Lung (tissue), 12 donors: ENCODE results near the gene KCNQ5. TPM values are rescaled to one million over a fixed set of nuclear protein-coding genes. Genes with fewer than 3 reads are reported as not detected.

Source experiments
- ATAC-seq: fragments of 200-7000 bp; cut with Tn5 transposase; one replicate; pipeline ENCODE4 v1.9.1; 2020; ENCODE audit warnings: moderate number of reproducible peaks; ENCODE audit not compliant: insufficient read depth, low FRiP score
- DNase-seq, 3 donors: peaks; one replicate each; pipeline ENCODE4 v3.0.0-alpha.2; 2013 to 2017
- H3K27ac ChIP-seq, 2 donors: one replicate each; pipeline ENCODE4 v1.5.1; 2013; ENCODE audit warnings: mild to moderate bottlenecking in 2 of 2, moderate library complexity in 2 of 2, control low read depth in 1 of 2, inconsistent platforms in 1 of 2, low read depth in 1 of 2, low read length in 1 of 2
- H3K27me3 ChIP-seq, 3 donors: one replicate each; pipeline ENCODE4 v1.5.1; 2013; ENCODE audit warnings: low read length in 2 of 3; ENCODE audit not compliant: control insufficient read depth in 3 of 3, insufficient read depth in 3 of 3
- H3K36me3 ChIP-seq, 4 donors: one replicate each; pipeline ENCODE4 v1.5.1; 2013; ENCODE audit warnings: low read length in 4 of 4, mild to moderate bottlenecking in 1 of 4, moderate library complexity in 1 of 4; ENCODE audit not compliant: control insufficient read depth in 4 of 4, insufficient read depth in 4 of 4
- H3K4me1 ChIP-seq, 5 donors: one replicate each; pipeline ENCODE4 v1.5.1; 2013; ENCODE audit warnings: low read length in 5 of 5, mild to moderate bottlenecking in 2 of 5, moderate library complexity in 1 of 5; ENCODE audit not compliant: control insufficient read depth in 5 of 5, insufficient read depth in 5 of 5
- H3K4me3 ChIP-seq: one replicate; pipeline ENCODE4 v1.5.1; 2013; ENCODE audit warnings: mild to moderate bottlenecking, control low read depth, moderate library complexity
- H3K9ac ChIP-seq, 2 donors: one replicate each; pipeline ENCODE4 v1.5.1; 2013; ENCODE audit warnings: low read length in 2 of 2, control low read depth in 1 of 2; ENCODE audit not compliant: insufficient read depth in 1 of 2
- H3K9me3 ChIP-seq, 4 donors: one replicate each; pipeline ENCODE4 v1.5.1; 2013; ENCODE audit warnings: low read length in 3 of 4, mild to moderate bottlenecking in 1 of 4, moderate library complexity in 1 of 4; ENCODE audit not compliant: control insufficient read depth in 4 of 4, insufficient read depth in 3 of 4
- WGBS, 2 donors: extraction: QIAGEN DNeasy Blood & Tissue Kit; methylation state at CpG; one replicate each; pipeline ENCODE4 v1.1.7; 2013; 5-methylcytosine and 5-hydroxymethylcytosine counted together
- polyA plus RNA-seq, 2 donors: library from polyadenylated mRNA; stranded (reverse); fragments of 200-250 nt; gene quantifications; one replicate each; pipeline ENCODE4 v1.2.1, GENCODE V29; 2013
- total RNA-seq, 2 donors: library from RNA; depleted of rRNA in 1 of 2; stranded (reverse); fragments of >200 nt in 1 of 2; gene quantifications; one replicate each; pipeline ENCODE4 v1.2.1, GENCODE V29; 2014 to 2021
- TF ChIP-seq, protein P1 (sequence below): IDR thresholded peaks from 2 replicates; pipeline ENCODE4 v1.5.1; 2012; ENCODE audit warnings: mild to moderate bottlenecking; ENCODE audit errors: control extremely low read depth, extremely low read depth
- donor health status: control.
- donor health status: control.
- donor health status: Bipolar disorder and iron deficiency.
- donor health status: healthy.
- donor health status: DM: yes; HTN: yes; CAD: no.

KCNQ5 gene
- total and polyA plus RNA-seq, 4 donors, result 0.12 to 5.7 (median 0.46) TPM

DNA sequence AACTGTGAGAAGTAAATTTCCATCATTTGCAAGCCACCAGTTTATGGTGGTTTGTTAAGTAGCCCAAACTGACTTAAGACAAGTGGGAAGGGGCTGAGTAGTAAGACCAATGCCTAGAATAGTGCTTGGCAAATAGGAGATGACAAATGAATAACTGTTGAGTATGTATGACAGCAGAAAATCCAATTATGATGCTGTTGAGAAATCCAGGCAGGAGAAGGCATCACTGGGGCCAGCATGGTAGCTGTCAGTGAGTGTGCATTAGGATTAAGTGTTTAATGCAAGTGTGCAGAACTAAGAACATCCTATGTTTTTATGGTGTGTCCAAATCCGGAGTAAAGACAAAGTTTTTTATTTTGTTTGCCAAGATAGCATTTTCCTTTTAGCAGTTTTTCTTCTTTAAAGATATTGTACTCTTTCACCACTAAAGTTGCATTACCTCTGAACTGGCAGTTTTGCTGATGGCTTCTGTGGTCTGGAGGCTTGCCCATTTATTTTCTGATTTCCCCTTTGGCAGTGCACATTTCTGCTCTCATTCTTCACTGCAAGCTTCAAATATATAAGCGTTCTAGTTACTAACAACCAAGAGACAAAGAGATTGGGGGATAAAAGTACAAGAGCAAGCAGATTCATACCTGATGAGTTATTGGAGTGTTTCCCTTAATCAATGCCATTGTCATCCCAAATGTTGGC lies 289.7 kb downstream of the KCNQ5 start:
- ATAC-seq, result no peak
- peak in 2 of 3 donors; percentile 8 to 27 for DNase-seq
- 18 to 49% methylated on average over 2 of the region's 2 CpGs for WGBS, 2 donors
- Histone ChIP-seq H3K4me3 (no peak overlapping the region), H3K9me3 (no peaks in the 10 kb centered on the region), H3K36me3 (no peaks in the 10 kb centered on the region), H3K27me3 (no peaks in the 10 kb centered on the region), H3K9ac (no peak overlapping the region), H3K4me1 (peaks cover 0 to 2% (median 0%) of the 10 kb centered on the region in 5 donors), H3K27ac (no peak overlapping the region)
- TF ChIP-seq, protein P1, sequence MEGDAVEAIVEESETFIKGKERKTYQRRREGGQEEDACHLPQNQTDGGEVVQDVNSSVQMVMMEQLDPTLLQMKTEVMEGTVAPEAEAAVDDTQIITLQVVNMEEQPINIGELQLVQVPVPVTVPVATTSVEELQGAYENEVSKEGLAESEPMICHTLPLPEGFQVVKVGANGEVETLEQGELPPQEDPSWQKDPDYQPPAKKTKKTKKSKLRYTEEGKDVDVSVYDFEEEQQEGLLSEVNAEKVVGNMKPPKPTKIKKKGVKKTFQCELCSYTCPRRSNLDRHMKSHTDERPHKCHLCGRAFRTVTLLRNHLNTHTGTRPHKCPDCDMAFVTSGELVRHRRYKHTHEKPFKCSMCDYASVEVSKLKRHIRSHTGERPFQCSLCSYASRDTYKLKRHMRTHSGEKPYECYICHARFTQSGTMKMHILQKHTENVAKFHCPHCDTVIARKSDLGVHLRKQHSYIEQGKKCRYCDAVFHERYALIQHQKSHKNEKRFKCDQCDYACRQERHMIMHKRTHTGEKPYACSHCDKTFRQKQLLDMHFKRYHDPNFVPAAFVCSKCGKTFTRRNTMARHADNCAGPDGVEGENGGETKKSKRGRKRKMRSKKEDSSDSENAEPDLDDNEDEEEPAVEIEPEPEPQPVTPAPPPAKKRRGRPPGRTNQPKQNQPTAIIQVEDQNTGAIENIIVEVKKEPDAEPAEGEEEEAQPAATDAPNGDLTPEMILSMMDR, result no peak

DNA sequence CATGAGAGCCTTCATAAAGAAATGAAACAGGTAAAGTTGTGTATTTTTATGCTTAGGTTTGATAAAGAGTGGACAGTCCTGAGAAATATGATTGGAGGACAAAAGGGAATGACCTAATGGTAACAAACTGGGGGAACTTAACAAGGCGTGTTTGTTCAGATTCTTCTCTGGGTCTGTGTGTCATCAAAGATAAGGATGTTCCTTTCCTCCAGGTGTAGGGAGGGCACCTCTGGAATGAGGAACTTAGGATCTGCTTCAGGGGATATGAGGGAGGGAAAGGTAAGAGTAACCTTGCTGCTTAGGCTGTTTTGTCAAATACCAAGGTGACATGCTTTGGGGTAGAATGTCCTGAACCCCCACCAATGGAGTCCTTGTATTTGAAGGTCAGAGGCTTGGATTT lies 291.9 kb downstream of the KCNQ5 start:
- Histone ChIP-seq H3K9ac (no peak overlapping the region), H3K27ac (no peak overlapping the region), H3K4me1 (peaks cover 0 to 2% (median 0%) of the 10 kb centered on the region in 5 donors), H3K4me3 (no peak overlapping the region), H3K9me3 (no peaks in the 10 kb centered on the region), H3K27me3 (no peaks in the 10 kb centered on the region), H3K36me3 (no peaks in the 10 kb centered on the region)
- 60 to 87% methylated on average over 1 of the region's 1 CpG for whole genome bisulfite sequencing, 2 donors
- DNase-seq, result no peak
- ATAC-seq, result no peak
- TF ChIP-seq, protein P1, result no peak

DNA sequence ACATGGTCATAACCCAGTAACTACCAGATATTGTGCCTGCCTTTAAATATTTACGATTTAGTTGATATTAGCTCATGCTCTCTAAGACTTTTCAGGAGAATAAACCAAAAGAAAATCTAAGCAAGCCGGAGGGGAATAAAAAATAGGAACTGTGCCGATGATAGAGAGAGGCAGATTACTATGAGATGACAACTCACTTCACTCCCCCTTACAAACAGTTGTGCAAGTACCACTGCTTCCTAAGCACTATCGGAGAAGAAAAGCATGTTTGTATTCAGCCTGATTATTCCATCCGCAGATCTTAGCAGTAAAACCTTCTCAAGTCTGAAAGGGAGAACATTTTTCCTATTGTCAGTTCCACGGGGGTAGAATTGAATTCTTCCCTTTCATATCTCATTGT lies 294.4 kb downstream of the KCNQ5 start:
- no peaks in the 10 kb centered on the region for H3K27me3 ChIP-seq
- peaks cover 0 to 2% (median 0%) of the 10 kb centered on the region in 5 donors for H3K4me1 ChIP-seq
- TF ChIP-seq, protein P1, result no peak
- 44 to 70% methylated on average over 6 of the region's 6 CpGs for WGBS, 2 donors
- no peak overlapping the region for H3K9ac ChIP-seq
- no peaks in the 10 kb centered on the region for H3K36me3 ChIP-seq
- no peak for ATAC-seq
- no peak overlapping the region for H3K4me3 ChIP-seq
- no peak overlapping the region for H3K27ac ChIP-seq
- H3K9me3 ChIP-seq, result no peaks in the 10 kb centered on the region
- DNase-seq, result no peak

DNA sequence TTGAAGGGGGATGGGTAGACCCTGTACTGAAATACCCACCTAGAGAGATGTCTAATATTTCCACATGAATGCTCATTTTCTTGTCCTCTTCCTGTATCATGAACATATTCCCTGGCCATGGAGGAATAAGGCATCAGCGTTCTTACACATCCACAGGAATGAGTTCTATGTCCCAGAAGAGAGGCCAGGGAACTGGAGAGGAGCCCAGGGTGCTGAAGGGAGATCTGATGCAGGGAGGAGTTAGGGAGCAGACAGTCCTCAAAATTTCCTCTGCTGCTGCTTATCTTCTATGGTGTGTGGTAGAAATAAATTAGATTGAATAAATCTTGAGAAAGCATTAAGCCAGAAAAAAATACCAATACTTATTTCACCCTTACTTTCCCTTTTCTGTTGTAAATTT lies 295.0 kb downstream of the KCNQ5 start:
- no peaks in the 10 kb centered on the region for H3K9me3 ChIP-seq
- H3K27me3 ChIP-seq, result no peaks in the 10 kb centered on the region
- no peaks in the 10 kb centered on the region for H3K4me1 ChIP-seq
- H3K27ac ChIP-seq, result no peak overlapping the region
- no peak overlapping the region for H3K4me3 ChIP-seq
- no peak overlapping the region for H3K9ac ChIP-seq
- TF ChIP-seq, protein P1, result no peak
- DNase-seq (no peak), ATAC-seq (no peak)
- 93% methylated on average over 1 of the region's 1 CpG for WGBS, 2 donors
- no peaks in the 10 kb centered on the region for H3K36me3 ChIP-seq
